GM12878 (cell line): ENCODE measurements around the gene SNAPC4.

Source experiments
- BHLHE40 ChIP-seq, 2 experiments: fragments of 450-650 bp in 1 of 2; IDR thresholded peaks; 2 replicates each; pipeline ENCODE4 v1.6.1; 2011 to 2017; ENCODE audit warnings: low read depth in 2 of 2, borderline replicate concordance in 1 of 2, improper control_type of control experiment in 1 of 2, low read length in 1 of 2, mild to moderate bottlenecking in 1 of 2
- BRCA1 ChIP-seq: IDR thresholded peaks from 2 replicates; pipeline ENCODE4 v1.6.1; 2011; ENCODE audit warnings: low read depth, low read length, improper control_type of control experiment
- CTCF ChIP-seq, 3 experiments: IDR thresholded peaks in 2 of 3; conservative IDR thresholded peaks in 1 of 3; 2 replicates each; pipeline ENCODE4 v1.5.1; 2011; ENCODE audit warnings: low read depth in 3 of 3, low read length in 3 of 3, mild to moderate bottlenecking in 3 of 3, control low read depth in 2 of 3, moderate library complexity in 2 of 3, inconsistent platforms in 1 of 3, mixed read lengths in 1 of 3; ENCODE audit not compliant: control insufficient read depth in 2 of 3, insufficient read depth in 1 of 3; ENCODE audit errors: extremely low read depth in 1 of 3
- E2F4 ChIP-seq: IDR thresholded peaks from 2 replicates; pipeline ENCODE4 v1.6.1; 2012; ENCODE audit warnings: low read depth, low read length, improper control_type of control experiment
- GABPA ChIP-seq: IDR thresholded peaks from 2 replicates; pipeline ENCODE4 v1.6.1; 2014; ENCODE audit warnings: antibody characterized with exemption, low read depth, mild to moderate bottlenecking, inconsistent platforms
- HDAC2 ChIP-seq: fragments of 200-600 bp; sonication (generic); IDR thresholded peaks from 2 replicates; pipeline ENCODE4 v1.6.1; 2017
- NKRF ChIP-seq: fragments of 450-650 bp; conservative IDR thresholded peaks from 2 replicates; pipeline ENCODE4 v1.6.1; 2017; ENCODE audit warnings: mild to moderate bottlenecking, moderate library complexity
- POLR2AphosphoS5 ChIP-seq: IDR thresholded peaks from 2 replicates; pipeline ENCODE4 v1.6.1; 2011; ENCODE audit warnings: mild to moderate bottlenecking, low read length, inconsistent platforms
- SMARCA5 ChIP-seq: fragments of 450-650 bp; IDR thresholded peaks from 2 replicates; pipeline ENCODE4 v1.6.1; 2017; ENCODE audit warnings: mild to moderate bottlenecking
- SP1 ChIP-seq: IDR thresholded peaks from one replicate; pipeline ENCODE4 v1.6.1; 2011; ENCODE audit warnings: low read depth, low read length
- ZNF622 ChIP-seq: fragments of 450-650 bp; IDR thresholded peaks from 2 replicates; pipeline ENCODE4 v1.6.1; 2017; ENCODE audit warnings: mild to moderate bottlenecking, inconsistent platforms

DNA sequence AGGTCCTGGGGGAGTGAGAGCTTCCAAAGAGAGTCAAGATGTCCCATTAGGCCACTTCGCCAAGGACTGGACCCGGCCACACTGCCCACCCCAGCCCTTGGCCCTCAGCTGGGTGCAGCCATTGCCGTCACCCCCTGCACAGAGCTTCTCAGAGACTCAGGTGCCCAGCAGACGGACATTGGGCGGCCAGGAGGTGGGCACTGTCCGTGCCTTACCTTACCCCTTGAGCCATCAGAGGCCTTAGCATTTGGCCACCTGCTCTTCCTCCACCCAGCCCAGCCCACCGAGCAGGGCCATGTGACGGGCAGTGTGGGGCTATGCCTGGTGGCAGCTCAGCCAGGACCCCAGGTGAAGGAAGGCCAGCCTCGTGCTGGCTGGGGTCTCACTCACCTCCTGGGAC lies 33.1 kb downstream of the SNAPC4 start:
- TF ChIP-seq ZNF622 (no peak), SP1 (no peak), NKRF (no peak), SMARCA5 (no peak), E2F4 (no peak), CTCF (IDR thresholded peaks at IDR 0.05 in 2 of 3, conservative IDR thresholded peaks at IDR 0.05 in 1 of 3; ENCODE audit: control insufficient read depth in 2 of 3, extremely low read depth in 1 of 3, insufficient read depth in 1 of 3, low read depth in 3 of 3, low read length in 3 of 3) (no peak), POLR2AphosphoS5 (no peak), BHLHE40 (IDR thresholded peaks at IDR 0.05; ENCODE audit: borderline replicate concordance in 1 of 2, low read depth in 2 of 2, low read length in 1 of 2) (no peak), BRCA1 (no peak), HDAC2 (no peak), GABPA (no peak)
